Stimulated activated CD8-positive, alpha-beta memory T cell treated with anti-CD3 and anti-CD28 coated beads, Interleukin-4, amount 100 ng/mL, for 1 hour (primary cell): ENCODE measurements around the gene NRIP1.
A peak's percentile ranks its signal among the peaks of the same experiment; 100 is the strongest.

ENCODE experiments used
- DNase-seq, 2 donors: peaks; one replicate each; pipeline ENCODE4 v3.0.0-alpha.2; 2020; ENCODE audit warnings: low read depth in 2 of 2, low spot score in 1 of 2

Gene NRIP1

DNA sequence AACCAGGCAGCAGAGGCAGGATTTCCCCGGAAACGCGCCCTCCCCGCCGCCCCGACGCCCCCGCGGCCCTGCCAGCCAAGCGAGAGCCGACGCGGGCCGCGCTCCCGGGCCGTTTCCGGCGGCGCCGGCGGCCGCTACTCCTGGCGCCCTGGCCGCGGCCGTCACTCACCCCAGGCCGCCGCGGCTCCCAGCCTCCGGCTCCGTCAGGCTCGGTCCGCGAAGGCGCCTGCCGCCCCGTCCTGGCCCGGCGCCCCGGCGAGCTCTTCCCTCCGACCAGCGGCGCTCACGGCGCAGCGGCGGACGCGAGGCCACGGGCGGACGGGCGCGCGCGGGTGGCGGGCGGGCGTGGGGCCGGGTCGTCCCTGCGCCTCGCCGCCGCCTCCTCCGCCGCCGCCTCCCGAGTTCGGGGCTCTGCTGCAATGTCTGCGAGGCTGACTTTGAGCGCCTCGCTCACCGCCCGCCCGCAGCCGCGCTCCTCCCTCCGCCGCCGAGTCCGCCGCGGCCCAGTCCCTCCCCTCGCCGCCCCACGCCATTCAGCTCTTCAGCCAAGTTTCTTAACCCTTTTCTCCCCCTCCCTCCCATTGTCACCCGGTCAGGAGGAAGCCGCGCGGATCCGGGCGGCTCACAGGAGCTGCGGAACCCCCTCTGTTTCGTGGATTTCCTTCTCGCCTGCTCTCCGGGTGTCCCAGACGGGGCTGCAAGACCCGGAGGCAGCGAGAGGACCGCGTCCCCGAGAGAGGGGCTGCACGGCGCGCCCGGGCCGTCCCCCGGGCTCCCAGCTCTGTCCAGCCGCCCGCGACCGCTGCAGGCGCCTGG, at the start of gene NRIP1:
NRIP1 (minus strand) TSS at position 425 of the 816 bp plus-strand sequence. CDS start 96,808 bp downstream, outside the sequence.
- peak; percentile 57 to 64 for DNase-seq

DNA sequence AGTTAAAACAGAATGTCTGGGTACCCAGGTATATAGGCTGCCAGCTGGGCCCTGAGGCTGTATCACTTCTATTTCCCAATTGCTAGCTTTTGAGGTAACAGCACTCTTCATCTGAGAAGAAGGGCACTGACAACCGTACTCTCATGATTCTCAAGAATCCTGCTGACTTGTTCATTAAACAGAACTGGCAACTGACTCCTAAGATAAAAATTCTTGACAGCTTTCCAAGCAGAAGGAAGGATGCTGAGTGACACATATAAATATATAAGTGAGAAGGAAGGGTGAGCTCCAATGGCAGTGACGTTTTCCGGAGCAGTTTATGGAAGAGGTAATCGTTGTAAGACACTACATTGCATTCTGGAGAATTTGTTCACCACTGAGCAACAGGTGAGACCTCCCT, 48.1 kb upstream of the NRIP1 start:
- no peak for DNase-seq

GRCh38 chr21:15108801-15109200, 44.0 kb upstream of the NRIP1 start:
- no peak for DNase-seq

- DNase-seq = no peak
Observed at GRCh38 chr21:15104470-15104869, 39.7 kb upstream of the NRIP1 start.

DNA sequence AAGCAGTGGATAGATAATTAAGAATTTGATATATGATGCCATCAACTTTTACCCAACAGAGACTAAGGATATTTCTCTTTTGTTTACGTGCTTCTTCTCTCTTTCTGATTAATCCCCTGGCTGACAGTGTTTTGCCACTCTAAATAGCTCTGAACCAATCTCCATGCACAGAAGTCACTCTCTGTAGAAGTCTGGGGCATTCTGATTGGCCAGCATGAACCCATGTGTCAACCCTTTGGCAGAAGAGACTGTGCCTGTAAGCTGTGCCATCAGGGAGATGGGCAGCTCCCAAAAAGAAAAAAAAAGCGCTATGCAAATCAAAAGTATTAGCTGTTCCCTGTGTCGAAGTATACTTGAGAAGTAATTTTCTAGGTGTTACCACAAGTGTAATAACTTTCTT, 34.1 kb upstream of the NRIP1 start:
- DNase-seq = no peak

- no peak for DNase-seq
Observed at GRCh38 chr21:15098181-15098580, 33.4 kb upstream of the NRIP1 start.

DNA sequence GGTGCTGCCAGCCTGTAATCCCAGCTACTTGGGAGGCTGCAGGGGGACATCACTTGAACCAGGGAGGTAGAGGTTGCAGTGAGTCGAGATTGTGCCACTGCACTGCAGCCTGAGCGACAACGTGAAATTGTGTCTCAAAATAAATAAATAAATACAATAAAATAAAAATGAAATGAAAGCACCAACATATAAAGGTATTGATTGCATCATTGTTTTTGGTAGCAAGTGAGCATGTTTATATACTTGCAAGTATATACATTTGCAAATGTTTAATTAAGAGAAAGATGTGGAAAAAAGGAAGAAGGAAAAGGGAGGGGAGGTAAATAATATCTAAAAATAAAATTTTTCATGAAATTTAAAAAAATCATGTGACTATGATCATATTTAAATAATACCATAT, 32.8 kb upstream of the NRIP1 start:
- DNase-seq = no peak

- no peak for DNase-seq
Observed at GRCh38 chr21:15096146-15096545, 31.3 kb upstream of the NRIP1 start.

GRCh38 chr21:15095326-15095725, 30.5 kb upstream of the NRIP1 start:
- DNase-seq = no peak

- DNase-seq = no peak
Observed at GRCh38 chr21:15094706-15095105, 29.9 kb upstream of the NRIP1 start.

DNA sequence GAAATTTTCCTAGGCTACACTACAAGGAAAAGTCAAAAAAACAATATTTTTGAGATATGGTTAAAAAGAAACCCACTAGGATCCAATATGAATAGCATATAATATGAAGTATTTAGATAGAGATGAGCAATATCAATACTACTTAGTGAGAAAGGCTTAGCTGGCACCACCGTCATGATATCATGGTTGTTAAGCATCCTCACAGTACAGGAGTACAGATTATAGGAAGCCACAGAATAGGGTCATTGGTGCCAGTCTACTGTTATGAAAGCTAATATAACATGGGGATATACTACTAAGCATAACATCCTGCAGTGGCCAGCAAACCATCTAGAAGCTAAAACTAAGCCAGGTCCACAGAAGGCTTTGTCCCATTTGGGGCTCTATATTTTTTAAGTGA, 28.4 kb upstream of the NRIP1 start:
- no peak for DNase-seq

GRCh38 chr21:15092745-15093144, 27.9 kb upstream of the NRIP1 start:
- no peak for DNase-seq

DNA sequence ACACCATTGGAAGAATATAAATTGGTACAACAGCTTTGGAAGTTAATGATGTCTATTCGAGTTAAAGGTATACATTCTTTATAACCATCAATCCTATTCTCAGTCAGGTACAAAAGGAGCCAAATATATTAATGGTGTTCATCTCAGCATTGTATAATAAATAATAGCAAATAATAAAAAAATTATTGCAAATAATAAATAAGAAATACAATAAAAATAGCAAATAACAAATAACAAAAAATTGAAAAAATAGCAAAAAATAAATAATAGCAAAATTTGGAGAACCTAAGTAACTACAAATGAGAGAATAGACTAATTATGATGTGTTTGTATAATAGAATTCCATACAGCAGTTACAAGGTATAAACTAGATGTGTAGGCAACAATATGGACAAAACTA, 25.6 kb upstream of the NRIP1 start:
- no peak for DNase-seq

- no peak for DNase-seq
Observed at GRCh38 chr21:15088488-15088887, 23.7 kb upstream of the NRIP1 start.

DNA sequence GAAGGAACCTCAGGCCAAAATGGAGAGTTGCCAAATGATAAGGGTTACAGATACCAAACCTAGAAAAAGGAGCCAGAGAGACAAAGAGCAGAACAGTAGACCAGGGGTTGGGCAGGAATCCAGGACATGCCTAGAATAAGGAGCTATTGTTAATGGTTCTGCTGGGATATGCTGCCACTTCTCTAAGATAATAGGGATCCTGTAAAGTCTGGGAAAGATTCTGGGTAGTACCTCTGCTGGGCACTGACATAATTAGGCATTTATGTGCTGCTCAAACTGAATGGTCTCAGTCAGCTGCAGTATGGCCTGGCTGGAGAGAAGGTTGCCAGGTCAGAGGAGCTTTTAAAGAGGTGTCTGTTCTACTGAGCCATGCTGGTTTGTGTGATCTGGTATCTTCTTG, 19.9 kb upstream of the NRIP1 start:
- DNase-seq = no peak

- no peak for DNase-seq
Observed at GRCh38 chr21:15080526-15080925, 15.7 kb upstream of the NRIP1 start.

DNA sequence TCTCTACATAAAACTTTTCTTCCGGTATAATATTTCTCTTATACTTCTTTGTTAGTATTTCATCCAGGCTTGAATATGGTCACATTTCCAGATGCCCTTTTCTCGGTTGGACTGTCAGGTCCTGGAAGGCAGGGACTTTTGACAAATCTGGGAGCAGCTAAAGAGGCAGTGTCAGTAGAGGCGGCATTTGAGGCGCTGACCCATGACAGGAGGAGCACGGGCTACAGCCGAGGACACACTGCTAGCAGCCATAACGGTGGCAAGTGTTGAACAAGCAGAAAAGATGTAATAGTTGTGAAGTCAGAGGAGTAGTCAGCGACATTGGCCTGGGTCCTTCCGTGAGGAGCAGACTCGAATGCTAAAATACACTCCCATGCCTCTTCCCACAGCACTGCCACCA, 14.5 kb upstream of the NRIP1 start:
- no peak for DNase-seq

DNA sequence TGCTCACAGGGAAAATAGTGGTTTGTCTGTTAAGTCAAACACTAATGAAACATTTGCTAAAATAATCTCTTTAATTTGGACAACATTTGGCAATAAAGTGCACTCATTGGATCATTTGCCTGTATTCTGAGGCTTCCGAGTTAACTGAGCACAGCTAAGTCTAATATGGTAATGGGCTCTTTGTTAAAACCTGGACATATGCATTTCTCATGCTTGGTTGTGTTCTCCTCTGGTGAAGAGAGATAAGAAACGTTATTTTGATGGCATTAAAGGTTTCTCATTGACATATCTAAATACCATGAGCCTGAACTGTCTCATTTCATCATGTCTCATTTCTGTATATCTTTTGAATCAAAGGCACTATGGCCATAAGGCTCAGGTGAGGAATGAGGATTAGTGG, 13.4 kb upstream of the NRIP1 start:
- DNase-seq = no peak

- DNase-seq = no peak
Observed at GRCh38 chr21:15077529-15078145, 12.8 kb upstream of the NRIP1 start.

- DNase-seq = no peak
Observed at GRCh38 chr21:15076730-15077129, 11.9 kb upstream of the NRIP1 start.

DNA sequence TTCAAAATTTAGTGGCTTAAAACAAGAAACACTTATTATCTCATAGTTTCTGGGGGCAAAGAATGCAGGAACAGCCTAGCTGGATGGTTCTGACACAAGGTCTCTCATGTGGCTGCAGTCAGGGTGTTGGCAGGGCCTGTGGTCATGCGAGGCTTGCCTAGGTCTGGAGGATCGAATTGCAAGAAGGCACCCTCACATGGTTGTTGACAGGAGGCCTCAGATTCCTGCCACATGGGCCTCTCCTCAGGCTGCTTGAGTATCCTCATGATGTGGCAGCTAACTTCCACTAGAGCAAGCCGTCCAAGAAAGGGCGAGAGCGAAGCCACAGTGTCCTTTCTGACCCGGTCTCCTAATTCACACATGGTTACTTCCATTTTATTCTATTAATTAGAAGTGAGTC, 6.2 kb upstream of the NRIP1 start:
- no peak for DNase-seq

GRCh38 chr21:15066123-15066575, 1.3 kb upstream of the NRIP1 start:
- DNase-seq = no peak
